ENCODE measurements around the gene COPG1. TPM values are rescaled to one million over a fixed set of nuclear protein-coding genes. Genes with fewer than 3 reads are reported as not detected.
A peak's percentile ranks its signal among the peaks of the same experiment; 100 is the strongest.

The COPG1 gene
- total RNA-seq, 3 donors from 2014 or later, result 82.6 to 121 (median 102) TPM

GRCh38 chr3:129316248-129317013, 67.0 kb downstream of the COPG1 start:
- Histone ChIP-seq H3K4me3 (peak overlapping the region; percentile 81 to 94 (median 82)), H3K27ac (peak overlapping the region; percentile 93 to 97), H3K27me3 (no peaks in the 10 kb centered on the region), H3K36me3 (no peaks in the 10 kb centered on the region), H3K9me3 (no peaks in the 10 kb centered on the region), H3K4me1 (peaks cover 8 to 15% of the 10 kb centered on the region in 2 donors)
- peak; percentile 85 to 90 for DNase-seq (ENCODE audit: low spot score in 2 of 2)
- TF ChIP-seq POLR2AphosphoS5 (IDR thresholded peaks at IDR 0.05), result peak; percentile 99 to 100 (median 100)
- TF ChIP-seq CTCF (IDR thresholded peaks at IDR 0.05), result peak; percentile 15 to 37 (median 29)
- peak; percentile 97 for TF ChIP-seq POLR2A (IDR thresholded peaks at IDR 0.05)
- intact Hi-C loops (cut with DNase I; ENCODE audit: low total_unique reads), result no loop called here

GRCh38 chr3:129317014-129317771, 67.8 kb downstream of the COPG1 start:
- Histone ChIP-seq H3K4me3 (peak overlapping the region; percentile 81 to 94 (median 82)), H3K4me1 (peaks cover 8 to 15% of the 10 kb centered on the region in 2 donors), H3K9me3 (no peaks in the 10 kb centered on the region), H3K27me3 (no peaks in the 10 kb centered on the region), H3K36me3 (no peaks in the 10 kb centered on the region), H3K27ac (peak overlapping the region; percentile 93 to 97)
- TF ChIP-seq CTCF (IDR thresholded peaks at IDR 0.05), result no peak
- no peak for TF ChIP-seq POLR2A (IDR thresholded peaks at IDR 0.05)
- TF ChIP-seq POLR2AphosphoS5 (IDR thresholded peaks at IDR 0.05), result no peak
- intact Hi-C loops (cut with DNase I; ENCODE audit: low total_unique reads), result no loop called here
- DNase-seq (ENCODE audit: low spot score in 2 of 2), result no peak

- H3K36me3 ChIP-seq, result no peaks in the 10 kb centered on the region
- TF ChIP-seq CTCF (IDR thresholded peaks at IDR 0.05) (no peak), POLR2A (IDR thresholded peaks at IDR 0.05) (no peak), POLR2AphosphoS5 (IDR thresholded peaks at IDR 0.05) (no peak)
- H3K27me3 ChIP-seq, result no peaks in the 10 kb centered on the region
- H3K9me3 ChIP-seq, result no peaks in the 10 kb centered on the region
- DNase-seq (ENCODE audit: low spot score in 2 of 2), result no peak
- intact Hi-C loops (cut with DNase I; ENCODE audit: low total_unique reads), result no loop called here
- no peak overlapping the region for H3K4me3 ChIP-seq
- H3K4me1 ChIP-seq, result peaks cover 8 to 15% of the 10 kb centered on the region in 2 donors
- H3K27ac ChIP-seq, result peak overlapping the region in 1 of 2 donors; percentile 97
Measured at GRCh38 chr3:129317848-129318247, 68.4 kb downstream of the COPG1 start.

- TF ChIP-seq POLR2A (IDR thresholded peaks at IDR 0.05) (no peak), POLR2AphosphoS5 (IDR thresholded peaks at IDR 0.05) (no peak), CTCF (IDR thresholded peaks at IDR 0.05) (no peak)
- Histone ChIP-seq H3K27me3 (no peaks in the 10 kb centered on the region), H3K27ac (no peak overlapping the region), H3K4me3 (no peak overlapping the region), H3K9me3 (no peaks in the 10 kb centered on the region), H3K36me3 (no peaks in the 10 kb centered on the region), H3K4me1 (peaks cover 6 to 11% of the 10 kb centered on the region in 2 donors)
- DNase-seq (ENCODE audit: low spot score in 2 of 2), result no peak
- intact Hi-C loops (cut with DNase I; ENCODE audit: low total_unique reads), result no loop called here
Measured at GRCh38 chr3:129318921-129319320, 69.5 kb downstream of the COPG1 start.

GRCh38 chr3:129320261-129320660, 70.9 kb downstream of the COPG1 start:
- intact Hi-C loops (cut with DNase I; ENCODE audit: low total_unique reads), result no loop called here

More at GRCh38 chr3:129320261-129320660, 70.9 kb downstream of the COPG1 start:
- DNase-seq (ENCODE audit: low spot score in 2 of 2), result no peak
- H3K9me3 ChIP-seq, result no peaks in the 10 kb centered on the region
- H3K27me3 ChIP-seq, result no peaks in the 10 kb centered on the region
- no peak overlapping the region for H3K27ac ChIP-seq
- no peaks in the 10 kb centered on the region for H3K36me3 ChIP-seq
- H3K4me1 ChIP-seq, result peaks cover 0 to 7% of the 10 kb centered on the region in 2 donors
- no peak overlapping the region for H3K4me3 ChIP-seq
- no peak for TF ChIP-seq POLR2A (IDR thresholded peaks at IDR 0.05)
- no peak for TF ChIP-seq POLR2AphosphoS5 (IDR thresholded peaks at IDR 0.05)
- TF ChIP-seq CTCF (IDR thresholded peaks at IDR 0.05), result no peak

Data from breast epithelium (tissue), 4 donors.